Astrocyte (in vitro differentiated cells and primary cell): ENCODE data around the gene PRRC2B. TPM values are rescaled to one million over a fixed set of nuclear protein-coding genes. Genes with fewer than 3 reads are reported as not detected.

Experiments
- DNase-seq: peaks from one replicate; pipeline ENCODE4 v3.0.0-alpha.2; 2010; ENCODE audit warnings: low read depth
- FAIRE-seq: peaks from 2 replicates; lab custom pipeline; 2011; peaks lifted over from hg19 to GRCh38; lab: Jason Lieb, UNC
- H2AFZ ChIP-seq: 2 replicates; pipeline ENCODE4 v1.6.0; 2012; ENCODE audit warnings: low read depth, low read length, inconsistent platforms
- H3K27ac ChIP-seq: 2 replicates; pipeline ENCODE4 v1.5.1; 2011; ENCODE audit warnings: low read depth, low read length, inconsistent platforms
- H3K27me3 ChIP-seq: 2 replicates; pipeline ENCODE4 v1.6.0; 2011; ENCODE audit warnings: low read length, inconsistent platforms; ENCODE audit not compliant: insufficient read depth
- H3K36me3 ChIP-seq: 2 replicates; pipeline ENCODE4 v1.5.1; 2011; ENCODE audit warnings: low read length, inconsistent platforms; ENCODE audit not compliant: insufficient read depth
- H3K4me1 ChIP-seq: 2 replicates; pipeline ENCODE4 v1.5.1; 2011; ENCODE audit warnings: low read length, inconsistent platforms; ENCODE audit not compliant: insufficient read depth
- H3K4me2 ChIP-seq: 2 replicates; pipeline ENCODE4 v1.6.0; 2012; ENCODE audit warnings: low read length, inconsistent platforms
- H3K4me3 ChIP-seq: 2 replicates; pipeline ENCODE4 v1.5.1; 2011; ENCODE audit warnings: low read depth, mild to moderate bottlenecking, low read length, inconsistent platforms; ENCODE audit not compliant: insufficient read depth
- H3K79me2 ChIP-seq: 2 replicates; pipeline ENCODE4 v1.6.0; 2012; ENCODE audit warnings: mild to moderate bottlenecking, low read length, inconsistent platforms; ENCODE audit not compliant: insufficient read depth
- H3K9ac ChIP-seq: 2 replicates; pipeline ENCODE4 v1.6.0; 2012; ENCODE audit warnings: mild to moderate bottlenecking, low read length, inconsistent platforms
- H3K9me3 ChIP-seq: 2 replicates; pipeline ENCODE4 v1.5.1; 2012; ENCODE audit warnings: low read depth, mild to moderate bottlenecking, low read length, inconsistent platforms; ENCODE audit not compliant: insufficient read depth
- H4K20me1 ChIP-seq: 2 replicates; pipeline ENCODE4 v1.6.0; 2012; ENCODE audit warnings: low read length, inconsistent platforms; ENCODE audit not compliant: insufficient read depth
- H3K27ac Mint-ChIP-seq: one replicate; pipeline ENCODE4 v1.8.0; 2021; ENCODE audit warnings: mild to moderate bottlenecking, mixed read lengths; ENCODE audit not compliant: unreplicated experiment
- H3K27me3 Mint-ChIP-seq: one replicate; pipeline ENCODE4 v1.8.0; 2021; ENCODE audit warnings: low read depth, mixed read lengths; ENCODE audit not compliant: unreplicated experiment
- H3K36me3 Mint-ChIP-seq: one replicate; pipeline ENCODE4 v1.8.0; 2021; ENCODE audit warnings: low read depth, mixed read lengths; ENCODE audit not compliant: unreplicated experiment
- H3K4me1 Mint-ChIP-seq: one replicate; pipeline ENCODE4 v1.8.0; 2021; ENCODE audit warnings: low read depth, mixed read lengths; ENCODE audit not compliant: unreplicated experiment
- H3K4me3 Mint-ChIP-seq: one replicate; pipeline ENCODE4 v1.8.0; 2021; ENCODE audit warnings: mild to moderate bottlenecking, moderate library complexity, mixed read lengths; ENCODE audit not compliant: unreplicated experiment
- H3K9me3 Mint-ChIP-seq: one replicate; pipeline ENCODE4 v1.8.0; 2021; ENCODE audit warnings: mild to moderate bottlenecking, mixed read lengths; ENCODE audit not compliant: unreplicated experiment
- CTCF ChIP-seq: IDR thresholded peaks from 2 replicates; pipeline ENCODE4 v1.5.1; 2011; ENCODE audit warnings: low read depth, mild to moderate bottlenecking, inconsistent platforms, low read length, moderate library complexity; ENCODE audit not compliant: insufficient read depth
- EZH2 ChIP-seq: IDR thresholded peaks from 2 replicates; pipeline ENCODE4 v1.6.1; 2012; ENCODE audit warnings: mild to moderate bottlenecking, low read length, inconsistent platforms; ENCODE audit not compliant: insufficient read depth
- total RNA-seq: library from RNA; stranded (reverse); gene quantifications from 2 replicates; pipeline ENCODE4 v1.2.1, GENCODE V29; 2021

PRRC2B gene
- total RNA-seq, 1 donor from 2014 or later, result 292 TPM

- no peak overlapping the region for H3K4me2 ChIP-seq
- H3K4me3 ChIP-seq, result no peak overlapping the region
- H3K36me3 Mint-ChIP-seq, result peaks cover 31% of the 10 kb centered on the region
- H2AFZ ChIP-seq, result no peak overlapping the region
- no peaks in the 10 kb centered on the region for H4K20me1 ChIP-seq
- peaks cover 43% of the 10 kb centered on the region for H3K36me3 ChIP-seq
- no peak overlapping the region for H3K9ac ChIP-seq
- H3K79me2 ChIP-seq, result no peaks in the 10 kb centered on the region
- H3K27ac Mint-ChIP-seq, result no peak overlapping the region
- no peaks in the 10 kb centered on the region for H3K27me3 Mint-ChIP-seq
- DNase-seq (no peak), FAIRE-seq (no peak)
- H3K4me3 Mint-ChIP-seq, result no peak overlapping the region
- H3K9me3 Mint-ChIP-seq, result no peaks in the 10 kb centered on the region
- H3K27me3 ChIP-seq, result no peaks in the 10 kb centered on the region
- H3K4me1 ChIP-seq, result no peaks in the 10 kb centered on the region
- H3K4me1 Mint-ChIP-seq, result no peaks in the 10 kb centered on the region
- peaks cover 6% of the 10 kb centered on the region for H3K9me3 ChIP-seq
- TF ChIP-seq CTCF, result no peak
- TF ChIP-seq EZH2, result no peak
- H3K27ac ChIP-seq, result no peak overlapping the region
Observed at GRCh38 chr9:131518553-131518952, 124.7 kb downstream of the PRRC2B start.

- H3K4me3 ChIP-seq, result no peak overlapping the region
- no peaks in the 10 kb centered on the region for H4K20me1 ChIP-seq
- H3K27me3 Mint-ChIP-seq, result no peaks in the 10 kb centered on the region
- FAIRE-seq (no peak), DNase-seq (no peak)
- H3K4me1 ChIP-seq, result peaks cover 2% of the 10 kb centered on the region
- no peak overlapping the region for H3K27ac Mint-ChIP-seq
- no peaks in the 10 kb centered on the region for H3K79me2 ChIP-seq
- H3K9me3 Mint-ChIP-seq, result no peaks in the 10 kb centered on the region
- no peak overlapping the region for H2AFZ ChIP-seq
- TF ChIP-seq EZH2, result no peak
- TF ChIP-seq CTCF, result no peak
- no peak overlapping the region for H3K4me2 ChIP-seq
- peaks cover 40% of the 10 kb centered on the region for H3K36me3 ChIP-seq
- H3K27me3 ChIP-seq, result no peaks in the 10 kb centered on the region
- no peak overlapping the region for H3K4me3 Mint-ChIP-seq
- no peak overlapping the region for H3K9ac ChIP-seq
- peaks cover 11% of the 10 kb centered on the region for H3K4me1 Mint-ChIP-seq
- peaks cover 31% of the 10 kb centered on the region for H3K36me3 Mint-ChIP-seq
- H3K9me3 ChIP-seq, result peaks cover 6% of the 10 kb centered on the region
- H3K27ac ChIP-seq, result no peak overlapping the region
Observed at GRCh38 chr9:131520503-131520902, 126.6 kb downstream of the PRRC2B start.

GRCh38 chr9:131521203-131521602, 127.3 kb downstream of the PRRC2B start:
- peaks cover 31% of the 10 kb centered on the region for H3K36me3 Mint-ChIP-seq

More at GRCh38 chr9:131521203-131521602, 127.3 kb downstream of the PRRC2B start:
- DNase-seq, result no peak
- Histone ChIP-seq H3K9ac (no peak overlapping the region), H3K27me3 (no peaks in the 10 kb centered on the region), H3K79me2 (no peaks in the 10 kb centered on the region), H3K4me2 (no peak overlapping the region), H3K4me1 (peaks cover 2% of the 10 kb centered on the region), H2AFZ (no peak overlapping the region), H3K27ac (no peak overlapping the region), H3K9me3 (peaks cover 6% of the 10 kb centered on the region), H4K20me1 (peaks cover 2% of the 10 kb centered on the region), H3K36me3 (peaks cover 33% of the 10 kb centered on the region), H3K4me3 (no peak overlapping the region)
- H3K4me1 Mint-ChIP-seq, result peaks cover 11% of the 10 kb centered on the region
- no peaks in the 10 kb centered on the region for H3K9me3 Mint-ChIP-seq
- H3K4me3 Mint-ChIP-seq, result no peak overlapping the region
- H3K27ac Mint-ChIP-seq, result no peak overlapping the region
- H3K27me3 Mint-ChIP-seq, result no peaks in the 10 kb centered on the region
- FAIRE-seq, result no peak
- TF ChIP-seq EZH2 (no peak), CTCF (no peak)
